Heart left ventricle (tissue), 13 donors: ENCODE data around the gene FAM221B.

ENCODE experiments used
- POLR2A ChIP-seq, 2 donors: fragments of 450-650 bp; IDR thresholded peaks; one replicate each; pipeline ENCODE4 v1.6.1; 2017; ENCODE audit warnings: antibody characterized with exemption in 2 of 2, mild to moderate bottlenecking in 2 of 2, moderate library complexity in 2 of 2
- TF ChIP-seq, protein P1 (sequence below), 12 donors: fragments of 200-600 bp; sonication (generic) in 4 of 12; IDR thresholded peaks; one replicate each; pipeline versions ENCODE4 v1.5.0 to v1.8.0; 2018 to 2022; ENCODE audit warnings: antibody characterized with exemption in 12 of 12, mild to moderate bottlenecking in 5 of 12
- donor health status: ischemic (EF 13 %, LVEDD 7.1; RV severe dilation, severe dysfunction).
- donor health status: DM: no; HTN: yes; CAD: no.
- donor health status: DM: no; HTN: no; CAD: no.
- donor health status: ischemic (EF 25% LVEDD 6.9; RV normal size, moderate dysfunction).
- donor health status: ischemic (EF 25% LVEDD 5.7; RV mildly dilated, moderate dysfunction).
- donor health status: ischemic (EF 35%, LVEDD 5.7; RV mildly dilated, moderate dysfunction).
- donor health status: nonischemic (EF 11% LVEDD 7.7; RV severe dilation, severe dysfunction).
- donor health status: DM: yes; HTN: yes; CAD: no.
- donor health status: PGD.
- donor health status: ischemic (EF 29% LVEDD 5.4; RV normal size, mild dysfunction).
- donor health status: nonischemic (EF 23%, LVEDD 6.1; RV moderate dilation, normal function).

DNA sequence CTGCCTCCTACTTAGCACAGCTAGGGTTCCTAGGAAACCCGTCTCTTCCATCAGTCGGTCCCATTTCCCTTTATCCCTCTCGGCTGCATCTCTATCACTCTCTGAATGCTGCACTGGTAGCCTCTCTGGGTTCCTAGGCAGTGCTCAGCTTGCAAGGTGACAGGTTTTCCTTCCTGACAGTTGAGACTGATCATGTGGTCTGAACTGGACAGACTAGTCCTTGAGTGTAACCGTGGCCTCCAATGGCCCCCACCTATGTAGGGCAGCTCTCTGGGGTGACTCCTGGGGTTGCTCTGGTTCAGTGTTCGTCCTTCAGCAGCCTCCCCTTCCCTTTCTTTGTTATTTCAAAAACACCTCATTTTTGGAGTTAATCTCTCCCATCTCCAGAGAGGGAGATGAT is 4.3 kb upstream of the FAM221B start:
- TF ChIP-seq, protein P1, sequence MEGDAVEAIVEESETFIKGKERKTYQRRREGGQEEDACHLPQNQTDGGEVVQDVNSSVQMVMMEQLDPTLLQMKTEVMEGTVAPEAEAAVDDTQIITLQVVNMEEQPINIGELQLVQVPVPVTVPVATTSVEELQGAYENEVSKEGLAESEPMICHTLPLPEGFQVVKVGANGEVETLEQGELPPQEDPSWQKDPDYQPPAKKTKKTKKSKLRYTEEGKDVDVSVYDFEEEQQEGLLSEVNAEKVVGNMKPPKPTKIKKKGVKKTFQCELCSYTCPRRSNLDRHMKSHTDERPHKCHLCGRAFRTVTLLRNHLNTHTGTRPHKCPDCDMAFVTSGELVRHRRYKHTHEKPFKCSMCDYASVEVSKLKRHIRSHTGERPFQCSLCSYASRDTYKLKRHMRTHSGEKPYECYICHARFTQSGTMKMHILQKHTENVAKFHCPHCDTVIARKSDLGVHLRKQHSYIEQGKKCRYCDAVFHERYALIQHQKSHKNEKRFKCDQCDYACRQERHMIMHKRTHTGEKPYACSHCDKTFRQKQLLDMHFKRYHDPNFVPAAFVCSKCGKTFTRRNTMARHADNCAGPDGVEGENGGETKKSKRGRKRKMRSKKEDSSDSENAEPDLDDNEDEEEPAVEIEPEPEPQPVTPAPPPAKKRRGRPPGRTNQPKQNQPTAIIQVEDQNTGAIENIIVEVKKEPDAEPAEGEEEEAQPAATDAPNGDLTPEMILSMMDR (IDR thresholded peaks at IDR 0.05) = no peak
- no peak for TF ChIP-seq POLR2A (IDR thresholded peaks at IDR 0.05)
